GM12878 (cell line): ENCODE measurements around the gene NFYC. TPM values are rescaled to one million over a fixed set of nuclear protein-coding genes. Genes with fewer than 3 reads are reported as not detected.

ENCODE experiments used
- ATAC-seq: fragments of 200-7000 bp; cut with Tn5 transposase; 3 replicates; pipeline ENCODE4 v1.9.1; 2020; ENCODE audit warnings: mild to moderate bottlenecking, moderate library complexity
- BruUV-seq: library from RNA; stranded (reverse); fragments of 400-500 nt; replicated peaks from 2 replicates; lab custom pipeline; 2021; lab: Mats Ljungman, UMichigan
- CTCF ChIA-PET: fragments of 300-600 bp; sonication (Branson Sonifier 250); formaldehyde crosslinking; extraction: SDS; loops from one replicate; lab custom pipeline; 2021; ENCODE audit warnings: inconsistent platforms; lab: Yijun Ruan, JAX
- POLR2A ChIA-PET: fragments of 350-600 bp; formaldehyde crosslinking; extraction: SDS; loops from one replicate; lab custom pipeline; 2021; ENCODE audit warnings: inconsistent platforms; lab: Charles Lee
- RAD21 ChIA-PET: fragments of 300-600 bp; sonication (Branson Sonifier 250); formaldehyde crosslinking; loops from one replicate; lab custom pipeline; 2023; ENCODE audit warnings: antibody characterized with exemption; ENCODE audit not compliant: unreplicated experiment; lab: Charles Lee
- SMC1A ChIA-PET: fragments of 300-600 bp; sonication (Branson Sonifier 250); formaldehyde crosslinking; loops from one replicate; lab custom pipeline; 2023; ENCODE audit not compliant: unreplicated experiment, uncharacterized antibody; lab: Charles Lee
- DNase-seq: peaks from one replicate; pipeline ENCODE4 v3.0.0-alpha.2; 2011; ENCODE audit warnings: low read depth, low spot score
- FAIRE-seq: peaks from 3 replicates; lab custom pipeline; 2011; peaks lifted over from hg19 to GRCh38; lab: Jason Lieb, UNC
- H2AFZ ChIP-seq: 2 replicates; pipeline ENCODE4 v1.6.0; 2011; ENCODE audit warnings: low read depth, low read length, control low read depth; ENCODE audit not compliant: control insufficient read depth
- H3K27ac ChIP-seq: 2 replicates; pipeline ENCODE4 v1.5.1; 2011; ENCODE audit warnings: control low read depth; ENCODE audit not compliant: control insufficient read depth, insufficient read depth
- H3K27me3 ChIP-seq, 2 experiments: replicated peaks in 1 of 2; 2 replicates each; pipeline versions ENCODE4 v1.6.0 to v1.6.1; 2011; ENCODE audit warnings: low read length in 1 of 2; ENCODE audit not compliant: control insufficient read depth in 2 of 2, insufficient read depth in 2 of 2
- H3K36me3 ChIP-seq, 2 experiments: 2 replicates each; pipeline ENCODE4 v1.5.1; 2011; ENCODE audit warnings: low read length in 1 of 2; ENCODE audit not compliant: control insufficient read depth in 2 of 2, insufficient read depth in 2 of 2
- H3K4me1 ChIP-seq: 2 replicates; pipeline ENCODE4 v1.6.1; 2011; ENCODE audit warnings: mild to moderate bottlenecking, low read length, moderate library complexity, mixed read lengths; ENCODE audit not compliant: control insufficient read depth, insufficient read depth
- H3K4me2 ChIP-seq: 2 replicates; pipeline ENCODE4 v1.6.0; 2011; ENCODE audit warnings: control low read depth; ENCODE audit not compliant: control insufficient read depth, insufficient read depth
- H3K4me3 ChIP-seq: fragments of 200-600 bp; sonication (generic); 2 replicates; pipeline ENCODE4 v1.5.1; 2016
- H3K79me2 ChIP-seq: 2 replicates; pipeline ENCODE4 v1.6.0; 2011; ENCODE audit warnings: low read length; ENCODE audit not compliant: control insufficient read depth, insufficient read depth
- H3K9ac ChIP-seq: 2 replicates; pipeline ENCODE4 v1.8.0; 2011; ENCODE audit warnings: low read length, control low read depth, mixed read lengths; ENCODE audit not compliant: control insufficient read depth, insufficient read depth
- H3K9me3 ChIP-seq: replicated peaks from 3 replicates; pipeline ENCODE4 v1.5.1; 2011; ENCODE audit warnings: mild to moderate bottlenecking, low read length; ENCODE audit not compliant: control insufficient read depth, insufficient read depth
- H4K20me1 ChIP-seq: 2 replicates; pipeline ENCODE4 v1.6.0; 2011; ENCODE audit not compliant: control insufficient read depth, insufficient read depth
- BRCA1 ChIP-seq: IDR thresholded peaks from 2 replicates; pipeline ENCODE4 v1.6.1; 2011; ENCODE audit warnings: low read depth, low read length, improper control_type of control experiment
- CEBPB ChIP-seq, 2 experiments: fragments of 150-350 bp in 1 of 2; IDR thresholded peaks; 2 replicates each; pipeline ENCODE4 v1.6.1; 2012 to 2014; ENCODE audit warnings: low read depth in 2 of 2, low read length in 2 of 2, borderline replicate concordance in 1 of 2, inconsistent platforms in 1 of 2
- E4F1 ChIP-seq: fragments of 450-650 bp; IDR thresholded peaks from 2 replicates; pipeline ENCODE4 v1.6.1; 2018; ENCODE audit warnings: borderline replicate concordance, mild to moderate bottlenecking; ENCODE audit not compliant: partially characterized antibody
- EP300 ChIP-seq, 2 experiments: fragments of 150-350 bp in 1 of 2; IDR thresholded peaks; 2 replicates each; pipeline ENCODE4 v1.6.1; 2011 to 2012; ENCODE audit warnings: low read depth in 2 of 2, low read length in 2 of 2, borderline replicate concordance in 1 of 2, improper control_type of control experiment in 1 of 2, inconsistent platforms in 1 of 2; ENCODE audit not compliant: control insufficient read depth in 1 of 2
- FOS ChIP-seq: IDR thresholded peaks from 3 replicates; pipeline ENCODE4 v1.6.1; 2011; ENCODE audit warnings: borderline replicate concordance; ENCODE audit not compliant: insufficient read length; ENCODE audit errors: extremely low read depth
- IKZF1 ChIP-seq: fragments of 450-650 bp; conservative IDR thresholded peaks from 2 replicates; pipeline ENCODE4 v1.6.1; 2017; ENCODE audit warnings: antibody characterized with exemption, mild to moderate bottlenecking
- IRF4 ChIP-seq: IDR thresholded peaks from 2 replicates; pipeline ENCODE4 v1.6.1; 2011; ENCODE audit warnings: low read depth, low read length
- JUND ChIP-seq: IDR thresholded peaks from 2 replicates; pipeline ENCODE4 v1.6.1; 2012; ENCODE audit warnings: low read depth, mild to moderate bottlenecking, low read length, improper control_type of control experiment, moderate library complexity
- MAX ChIP-seq: IDR thresholded peaks from 2 replicates; pipeline ENCODE4 v1.6.1; 2012; ENCODE audit warnings: low read depth, low read length, improper control_type of control experiment
- MEF2B ChIP-seq: fragments of 450-650 bp; IDR thresholded peaks from 2 replicates; pipeline ENCODE4 v1.6.1; 2018; ENCODE audit warnings: mild to moderate bottlenecking, moderate library complexity; ENCODE audit not compliant: partially characterized antibody, poor library complexity, severe bottlenecking
- MYC ChIP-seq: IDR thresholded peaks from 2 replicates; pipeline ENCODE4 v1.6.1; 2011; ENCODE audit warnings: mild to moderate bottlenecking, low read length, moderate library complexity, inconsistent platforms; ENCODE audit not compliant: insufficient read depth, insufficient replicate concordance, insufficient read length, severe bottlenecking
- NFYA ChIP-seq: IDR thresholded peaks from 2 replicates; pipeline ENCODE4 v1.6.1; 2011; ENCODE audit warnings: low read depth, mild to moderate bottlenecking, low read length, improper control_type of control experiment, borderline replicate concordance
- PKNOX1 ChIP-seq: fragments of 450-650 bp; IDR thresholded peaks from 2 replicates; pipeline ENCODE4 v1.6.1; 2016; ENCODE audit warnings: mild to moderate bottlenecking
- SPI1 ChIP-seq: IDR thresholded peaks from 2 replicates; pipeline ENCODE4 v1.6.1; 2011; ENCODE audit warnings: low read depth, mild to moderate bottlenecking, low read length, moderate library complexity, borderline replicate concordance; ENCODE audit not compliant: insufficient read depth
- TCF3 ChIP-seq: IDR thresholded peaks from 2 replicates; pipeline ENCODE4 v1.6.1; 2012; ENCODE audit warnings: low read depth, mild to moderate bottlenecking, low read length, borderline replicate concordance; ENCODE audit not compliant: insufficient read depth
- YY1 ChIP-seq: IDR thresholded peaks from 2 replicates; pipeline ENCODE4 v1.6.1; 2011; ENCODE audit warnings: low read depth, mild to moderate bottlenecking, low read length
- ZNF24 ChIP-seq: fragments of 450-650 bp; IDR thresholded peaks from 2 replicates; pipeline ENCODE4 v1.6.1; 2017; ENCODE audit warnings: antibody characterized with exemption, mild to moderate bottlenecking
- ZNF622 ChIP-seq: fragments of 450-650 bp; IDR thresholded peaks from 2 replicates; pipeline ENCODE4 v1.6.1; 2017; ENCODE audit warnings: mild to moderate bottlenecking, inconsistent platforms
- ZZZ3 ChIP-seq: IDR thresholded peaks from 2 replicates; pipeline ENCODE4 v1.6.1; 2011; ENCODE audit warnings: low read depth; ENCODE audit not compliant: control insufficient read depth, insufficient read length
- in situ Hi-C: fragments of 300-500 bp; cut with MboI; formaldehyde crosslinking; loops from 9 replicates; pipeline ENCODE4 v1.14.3; 2018; ENCODE audit warnings: mixed read lengths
- intact Hi-C: fragments of 100-400 bp; cut with micrococcal nuclease; formaldehyde crosslinking; loops from one replicate; pipeline ENCODE4 v1.14.2; 2022; ENCODE audit not compliant: unreplicated experiment
- polyA plus RNA-seq, 11 experiments: library from polyadenylated mRNA; depleted of rRNA in 4 of 11; unstranded in 6 of 11; stranded (reverse) in 5 of 11; fragments of >200 nt; fragmentation: Nextera tagmentation in 4 of 11; fragmentation: Illumina TruSeq in 1 of 11; extraction: Ambion mirVana in 4 of 11; extraction: Trizol in 1 of 11; gene quantifications; 1 replicate in 1 of 11; 2 replicates in 10 of 11; pipeline versions ENCODE4 v1.2.1 to v1.2.3, GENCODE V29; 2011 to 2016; ENCODE audit warnings: inconsistent platforms in 2 of 11, missing spikeins in 2 of 11, low read depth in 1 of 11
- total RNA-seq, 4 experiments: library from RNA; depleted of rRNA in 3 of 4; stranded (reverse); fragments of >200 nt in 3 of 4; fragmentation: Illumina TruSeq in 1 of 4; extraction: Trizol in 1 of 4; gene quantifications; 2 replicates each; pipeline versions ENCODE4 v1.2.1 to v1.2.3, GENCODE V29; 2013 to 2021

NFYC gene
- total and polyA plus RNA-seq, 10 of the 15 experiments (the other 5 are each of a cell fraction or from before 2014, with no cell fraction given): 4.3 to 84.2 (median 58.3) TPM

GRCh38 chr1:40712405-40712944, 21.0 kb downstream of the NFYC start (continued):
- no peak for TF ChIP-seq YY1

- intact Hi-C loops: no loop called here
- no peak for TF ChIP-seq NFYA
- peak; percentile 77 for TF ChIP-seq SPI1
- no peak for TF ChIP-seq MAX
- no peak for TF ChIP-seq FOS
- no peak for TF ChIP-seq MYC
- no peak for TF ChIP-seq BRCA1
- TF ChIP-seq ZZZ3: no peak
- no peak for TF ChIP-seq IRF4
- no peak for TF ChIP-seq CEBPB (IDR thresholded peaks at IDR 0.05; ENCODE audit: borderline replicate concordance in 1 of 2, low read depth in 2 of 2, low read length in 2 of 2)
- TF ChIP-seq TCF3: no peak
- TF ChIP-seq ZNF24: no peak
- TF ChIP-seq IKZF1: no peak
- TF ChIP-seq JUND: no peak
- TF ChIP-seq PKNOX1: no peak
- TF ChIP-seq E4F1: no peak
- TF ChIP-seq ZNF622: no peak
- peak; percentile 41 for TF ChIP-seq MEF2B
- TF ChIP-seq EP300 (IDR thresholded peaks at IDR 0.05; ENCODE audit: borderline replicate concordance in 1 of 2, control insufficient read depth in 1 of 2, low read depth in 2 of 2, low read length in 2 of 2): no peak
Observed at GRCh38 chr1:40712997-40713396, 21.5 kb downstream of the NFYC start.

More at GRCh38 chr1:40712997-40713396, 21.5 kb downstream of the NFYC start:
- no peaks in the 10 kb centered on the region for H3K27me3 ChIP-seq
- DNase-seq: no peak
- FAIRE-seq: no peak
- H2AFZ ChIP-seq: no peak overlapping the region
- no TSS peak for BruUV-seq
- ATAC-seq: peak; percentile 8; the same call in 2 of the 3 replicates
- in situ Hi-C loops: no loop called here
- H3K9me3 ChIP-seq: no peaks in the 10 kb centered on the region
- no peak overlapping the region for H3K4me3 ChIP-seq
- ChIA-PET POLR2A (interaction anchor here (0.7 to 1.6 kb wide), 5 partner anchors 10 to 52 kb away, joined by 3 to 7 read pairs (median 5); no protein-coding TSS in a partner anchor), RAD21 (interaction anchor here (1.7 to 2.1 kb wide), 3 partner anchors 10 to 22 kb away, joined by 5 to 8 read pairs (median 6); partner anchors contain the start of gene NFYC), SMC1A (interaction anchor here (1.0 to 1.9 kb wide), 8 partner anchors 9 to 51 kb away, joined by 3 to 16 read pairs (median 6); partner anchors contain the start of gene NFYC), CTCF (interaction anchor here (0.9 to 1.4 kb wide), 3 partner anchors 10 to 62 kb away, joined by 3 to 6 read pairs (median 4); no protein-coding TSS in a partner anchor)
- H4K20me1 ChIP-seq: no peaks in the 10 kb centered on the region
- peak overlapping the region; percentile 66 for H3K4me2 ChIP-seq
- peaks cover 0 to 10% of the 10 kb centered on the region in 2 experiments; a peak in 3 of 4 replicates for H3K36me3 ChIP-seq
- peaks cover 91% of the 10 kb centered on the region for H3K79me2 ChIP-seq
- H3K9ac ChIP-seq: no peak overlapping the region; the same call in 1 of the 2 replicates
- peak overlapping the region; percentile 82 for H3K27ac ChIP-seq
- H3K4me1 ChIP-seq: peaks cover 18% of the 10 kb centered on the region
